Left colon (tissue), 2 donors: ENCODE data around the gene NRXN2. TPM values are rescaled to one million over a fixed set of nuclear protein-coding genes. Genes with fewer than 3 reads are reported as not detected.

Experiments used
- ATAC-seq: fragments of 200-7000 bp; cut with Tn5 transposase; one replicate; pipeline ENCODE4 v1.9.1; 2020; ENCODE audit warnings: mild to moderate bottlenecking, moderate library complexity
- DNase-seq, 2 donors: peaks; one replicate each; pipeline ENCODE4 v3.0.0-alpha.2; 2020
- intact Hi-C, 2 donors: fragments of 100-400 bp; cut with DNase I in 1 of 2; cut with micrococcal nuclease in 1 of 2; formaldehyde crosslinking; loops; one replicate each; pipeline versions ENCODE4 v1.11.2 to v1.14.0; 2022; cut with DNase I, micrococcal nuclease
- total RNA-seq, 2 donors: library from RNA; stranded (reverse); fragmentation: NEBNext Ultra II Directional; extraction: Animal tissue kit (Norgen Biotek cat#: 25700); gene quantifications; one replicate each; pipeline ENCODE4 v1.2.1, GENCODE V29; 2021
- donor health status: DM: no; HTN: no; CAD: no.
- donor health status: DM: yes; HTN: yes; CAD: no.

Gene NRXN2
- total RNA-seq, 2 donors from 2014 or later, result 3.6 to 5.3 TPM

DNA sequence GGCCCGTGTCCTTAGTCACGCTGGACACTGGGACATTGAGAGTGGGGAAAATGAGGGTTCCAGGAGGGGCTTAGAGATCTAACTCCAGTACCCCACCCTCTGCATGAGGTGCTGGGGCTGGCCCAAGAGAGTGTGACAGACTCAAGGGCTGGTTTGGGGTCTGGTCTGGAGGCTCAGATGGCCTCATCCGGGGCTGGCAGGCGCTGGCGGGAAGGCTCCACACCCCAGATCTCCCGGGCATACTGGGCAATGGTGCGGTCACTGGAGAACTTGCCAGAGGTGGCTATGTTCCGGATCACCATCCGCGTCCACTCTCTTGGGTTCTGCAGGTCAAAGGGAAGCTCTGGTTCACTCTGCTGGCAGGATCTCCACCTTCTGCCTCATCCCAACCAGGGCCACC, 23.5 kb upstream of the NRXN2 start:
- DNase-seq (no peak), ATAC-seq (no peak)
- intact Hi-C loops, result no loop called here

DNA sequence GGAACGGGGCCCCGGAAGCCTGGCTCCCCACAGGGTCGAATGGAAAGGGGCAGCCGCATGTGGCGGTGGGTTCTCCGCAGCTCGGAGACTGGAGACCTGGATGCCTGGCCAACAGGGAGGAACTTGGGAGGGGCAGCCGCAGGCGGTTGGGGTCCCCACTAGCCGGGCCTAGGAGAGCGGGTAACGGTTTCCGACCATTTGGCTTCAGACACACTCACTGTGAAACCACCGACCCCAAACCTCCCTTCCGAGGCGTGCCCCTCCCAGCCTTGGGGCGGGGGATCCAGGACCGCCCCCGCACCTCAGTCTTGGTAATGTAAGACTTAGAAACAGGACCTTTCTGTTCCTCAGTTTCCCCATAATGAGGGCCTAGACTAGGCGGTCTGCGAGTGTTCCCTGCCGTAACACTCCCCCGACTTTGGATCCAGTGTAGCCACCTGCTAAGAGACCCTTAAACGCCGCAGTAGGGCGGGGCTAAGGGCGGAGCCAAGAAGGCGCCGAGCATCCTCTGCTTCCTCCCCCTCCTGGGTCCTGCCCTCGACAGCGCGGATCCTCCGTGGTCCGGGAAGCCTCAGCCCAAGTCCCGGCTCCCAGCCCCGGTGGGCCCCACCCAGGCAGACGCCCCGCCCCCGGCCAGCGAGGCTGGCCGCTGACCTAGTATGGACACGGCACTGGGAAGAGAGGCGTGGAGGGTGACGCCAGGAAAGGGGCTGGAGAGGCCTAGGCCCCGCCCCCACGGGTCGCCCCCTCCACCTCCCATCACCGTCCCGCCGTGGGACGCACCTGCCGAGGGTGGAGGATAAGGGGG, 22.7 kb upstream of the NRXN2 start:
- DNase-seq (peak; percentile 78 to 85), ATAC-seq (peak; percentile 18)
- intact Hi-C loops, result no loop called here

- ATAC-seq (no peak), DNase-seq (peak; percentile 74 to 84)
- intact Hi-C loops, result no loop called here
These were observed 22.2 kb upstream of the NRXN2 start for GRCh38 chr11:64745189-64745520.

GRCh38 chr11:64744544-64745188, 21.7 kb upstream of the NRXN2 start:
- ATAC-seq, result no peak
- no peak for DNase-seq
- intact Hi-C loops, result no loop called here

GRCh38 chr11:64743591-64744543, 20.9 kb upstream of the NRXN2 start, which contains the start of gene RASGRP2:
RASGRP2 (minus strand) TSS chr11:64744142; CDS start chr11:64742866, 1,276 bp downstream.
- DNase-seq (peak; percentile 66 to 85), ATAC-seq (peak; percentile 46)
- intact Hi-C loops, result no loop called here

GRCh38 chr11:64742889-64743590, 20.0 kb upstream of the NRXN2 start:
- intact Hi-C loops, result no loop called here
- ATAC-seq (peak; percentile 79), DNase-seq (peak; percentile 48 to 73)

DNA sequence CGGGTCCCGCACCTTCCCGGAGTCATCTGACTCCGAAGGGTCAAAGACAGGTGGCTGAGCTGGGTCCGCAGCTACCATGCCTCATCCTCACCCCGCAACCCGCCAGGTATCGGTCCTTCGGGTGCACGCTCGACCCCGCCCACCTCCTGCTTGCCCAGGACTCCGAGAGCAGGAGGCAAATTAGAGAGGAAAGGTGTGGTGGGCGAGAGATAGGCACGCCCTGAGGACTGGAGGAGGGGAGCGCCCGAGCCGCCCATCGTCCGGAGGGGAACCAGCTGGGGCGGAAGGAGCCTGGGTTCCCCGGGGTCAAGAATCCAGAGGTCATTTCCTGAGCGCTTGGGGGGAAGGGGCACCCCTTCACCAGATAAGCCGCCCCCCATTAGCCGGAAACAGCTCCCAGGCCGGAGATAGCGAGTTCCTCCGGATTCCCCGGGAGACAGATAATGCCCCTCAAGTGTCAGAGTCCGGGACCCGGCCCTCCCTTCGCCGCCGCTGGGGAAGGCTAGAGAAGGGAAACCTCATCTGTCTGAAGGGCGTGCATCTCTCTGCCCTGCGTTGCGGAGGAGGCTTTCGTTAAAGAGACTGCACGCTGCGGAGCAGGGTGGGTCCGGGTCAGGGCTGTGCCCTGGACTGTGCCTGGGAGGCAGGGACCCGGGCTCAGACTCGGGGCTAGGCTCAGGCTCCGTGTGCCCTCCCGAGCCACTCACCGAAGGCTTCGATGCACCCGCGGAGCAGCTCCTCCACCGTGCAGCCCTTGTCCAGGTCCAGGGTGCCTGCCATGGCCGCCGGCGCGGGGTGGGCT, 19.3 kb upstream of the NRXN2 start:
- ATAC-seq (peak; percentile 38), DNase-seq (peak in 1 of 2 donors; percentile 40)
- intact Hi-C loops, result no loop called here

DNA sequence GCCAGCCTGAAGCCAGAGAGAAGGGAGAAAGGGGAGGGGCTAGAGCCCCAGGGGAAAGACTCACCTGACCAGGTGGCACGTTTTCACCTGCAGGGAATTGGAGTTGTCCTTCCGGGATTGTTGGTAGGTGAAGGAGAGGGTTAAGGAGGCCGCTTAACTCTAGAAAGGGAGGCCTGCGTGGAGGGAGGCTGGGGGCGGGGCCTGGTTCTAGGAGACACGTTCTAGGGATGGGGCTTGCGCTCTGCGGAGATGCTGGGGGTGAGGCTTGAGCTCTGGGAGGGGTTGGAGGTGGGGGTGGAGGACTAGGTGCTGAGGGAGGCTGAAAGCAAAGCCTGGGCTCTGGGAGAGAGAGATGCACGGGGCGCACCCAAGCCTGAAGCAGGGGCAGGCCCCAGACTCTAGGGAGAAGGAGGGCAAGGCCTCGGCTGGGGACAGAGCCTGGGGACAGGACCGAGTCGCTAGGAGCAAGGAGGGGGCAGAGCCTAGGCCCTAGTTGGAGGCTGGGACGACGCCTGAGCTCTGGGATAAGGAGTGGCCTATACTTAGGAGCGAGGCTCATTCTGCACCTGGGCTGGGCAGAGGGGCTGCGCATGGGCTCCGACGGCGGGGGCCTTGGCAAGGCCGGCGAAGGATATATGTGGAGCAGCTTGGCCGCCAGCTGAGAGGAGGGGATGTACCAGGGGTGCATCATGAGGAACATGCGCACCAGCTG, 18.5 kb upstream of the NRXN2 start:
- intact Hi-C loops, result no loop called here
- no peak for ATAC-seq
- no peak for DNase-seq

GRCh38 chr11:64739871-64740270, 16.9 kb upstream of the NRXN2 start:
- intact Hi-C loops, result no loop called here
- no peak for ATAC-seq
- DNase-seq, result no peak

DNA sequence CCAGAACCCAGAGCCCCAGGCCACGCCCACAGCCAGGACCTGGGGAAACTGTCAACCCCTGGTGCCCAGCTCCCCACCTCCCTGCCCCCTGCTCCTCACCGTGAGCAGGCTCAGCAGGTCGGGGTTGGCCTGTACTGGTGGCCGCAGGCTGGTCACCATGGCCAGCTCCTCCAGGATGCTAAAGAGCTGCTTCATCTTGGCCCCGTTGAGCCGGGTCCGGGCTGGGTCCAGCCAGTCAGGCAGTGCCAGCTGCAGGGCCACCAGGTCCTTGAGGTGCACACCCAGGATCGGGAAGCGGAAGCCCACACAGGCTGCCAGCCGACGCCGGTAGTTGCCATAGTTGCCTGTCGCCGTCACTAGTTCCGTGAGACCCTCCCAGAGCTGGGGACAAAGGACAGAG, 13.7 kb upstream of the NRXN2 start:
- ATAC-seq, result no peak
- intact Hi-C loops, result no loop called here
- no peak for DNase-seq

DNA sequence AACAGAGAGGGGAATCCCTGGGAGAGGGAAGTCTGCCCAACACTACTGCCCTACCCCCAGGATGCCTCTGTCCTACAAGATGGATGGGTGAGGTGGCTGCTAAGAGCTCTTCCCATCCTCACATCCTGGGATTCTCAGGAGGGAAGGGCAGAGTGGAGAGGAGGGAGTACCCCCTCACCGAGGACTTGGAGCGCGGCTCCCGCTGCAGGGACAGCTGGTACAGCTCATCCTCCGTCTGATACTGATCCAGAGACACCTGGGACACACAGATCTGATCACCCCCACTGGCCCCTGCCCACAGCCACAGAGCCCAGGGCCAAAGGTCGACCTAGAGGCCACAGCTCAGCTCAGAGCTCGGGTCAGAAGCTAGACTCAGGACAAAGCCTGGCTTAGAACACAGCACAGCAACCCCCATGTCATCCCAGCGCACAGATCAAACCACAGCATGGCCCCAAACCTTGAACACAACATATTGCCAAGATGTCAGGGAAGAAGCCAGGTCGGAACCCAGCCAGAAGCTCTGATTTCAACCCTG, 12.8 kb upstream of the NRXN2 start:
- intact Hi-C loops, result no loop called here
- ATAC-seq (no peak), DNase-seq (no peak)

GRCh38 chr11:64734811-64735724, 12.1 kb upstream of the NRXN2 start:
- no peak for DNase-seq
- intact Hi-C loops, result no loop called here
- no peak for ATAC-seq

GRCh38 chr11:64731601-64732000, 8.6 kb upstream of the NRXN2 start:
- intact Hi-C loops, result no loop called here
- no peak for DNase-seq
- ATAC-seq, result no peak

GRCh38 chr11:64729851-64730382, 6.9 kb upstream of the NRXN2 start:
- DNase-seq (peak in 1 of 2 donors; percentile 50), ATAC-seq (peak; percentile 85)
- intact Hi-C loops, result no loop called here

DNA sequence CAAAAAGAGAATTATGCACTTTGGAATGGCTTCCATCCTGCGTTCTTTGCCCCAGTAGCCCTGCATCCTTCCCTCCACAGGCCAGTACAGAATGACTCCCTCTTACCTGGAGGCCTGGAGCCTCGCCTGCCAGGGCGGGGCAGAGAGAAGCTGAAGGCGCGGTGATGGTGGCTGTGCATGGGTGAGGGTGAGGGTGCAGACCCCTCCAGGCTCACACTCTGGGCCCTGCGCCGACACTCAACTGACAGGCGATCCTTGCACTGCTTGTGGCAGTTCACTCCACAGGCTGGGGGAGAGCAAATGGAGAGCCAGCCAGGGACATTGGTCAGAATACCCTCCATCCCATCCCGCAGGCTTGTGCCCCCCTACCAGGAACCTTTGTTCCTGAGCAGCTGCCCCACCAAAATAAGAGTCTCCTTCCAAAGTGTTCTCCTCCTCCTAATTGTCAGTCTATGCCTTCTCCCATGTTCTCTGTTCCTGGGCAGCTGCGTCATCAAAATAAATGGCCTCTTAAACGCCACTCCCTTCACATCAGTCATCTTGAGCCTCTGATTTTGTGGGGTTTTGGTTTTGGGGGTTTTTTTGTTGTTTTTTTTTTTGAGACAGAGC, 5.9 kb upstream of the NRXN2 start:
- ATAC-seq, result no peak
- no peak for DNase-seq
- intact Hi-C loops, result no loop called here
